GM21367 (cell line): ENCODE data around the gene HYAL1.
"Not testable (repeated sequence)": the region's sequence is repeated elsewhere in the genome, so short reads cannot be mapped to it uniquely, and the experiment has no call there.

Source experiments
- ATAC-seq: cut with Tn5 transposase; IDR thresholded peaks from one replicate; pipeline ENCODE4 v1.9.1; 2021; ENCODE audit not compliant: unreplicated experiment

HYAL1 gene

DNA sequence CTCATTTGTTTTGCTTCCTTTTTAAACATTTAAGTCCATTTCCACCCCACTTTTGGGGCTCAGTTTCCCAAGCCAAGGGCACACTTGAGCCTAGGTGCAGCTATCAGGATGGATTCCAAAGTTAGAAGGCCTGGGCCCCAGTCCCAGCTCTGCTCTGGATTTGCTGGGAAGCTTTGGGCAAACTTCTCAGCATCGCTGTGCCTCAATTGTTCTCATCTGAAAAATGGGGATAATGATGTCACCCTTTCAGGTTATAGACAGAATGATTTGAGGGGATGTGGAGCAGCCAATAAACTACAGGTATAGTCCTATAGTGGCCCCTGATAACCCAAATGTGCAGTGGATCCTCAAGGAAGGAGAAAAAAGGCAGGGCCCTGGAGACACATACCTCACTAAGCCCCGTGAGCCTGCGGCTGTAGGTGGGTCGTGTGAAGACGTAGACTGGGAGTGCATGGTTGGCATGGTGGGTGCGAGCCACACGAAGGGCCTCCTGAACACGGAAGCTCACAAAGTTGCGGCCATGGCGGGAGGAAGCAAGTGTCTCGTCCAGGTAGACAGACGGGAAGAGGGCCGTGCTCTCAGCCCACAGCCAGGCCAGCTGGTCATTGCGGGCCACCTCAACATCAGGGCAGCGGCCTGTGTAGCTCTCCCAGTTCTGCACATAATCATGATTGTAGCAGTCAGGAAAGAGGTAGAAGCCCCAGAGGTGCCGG is 16.0 kb upstream of the HYAL1 start:
- ATAC-seq: no peak

DNA sequence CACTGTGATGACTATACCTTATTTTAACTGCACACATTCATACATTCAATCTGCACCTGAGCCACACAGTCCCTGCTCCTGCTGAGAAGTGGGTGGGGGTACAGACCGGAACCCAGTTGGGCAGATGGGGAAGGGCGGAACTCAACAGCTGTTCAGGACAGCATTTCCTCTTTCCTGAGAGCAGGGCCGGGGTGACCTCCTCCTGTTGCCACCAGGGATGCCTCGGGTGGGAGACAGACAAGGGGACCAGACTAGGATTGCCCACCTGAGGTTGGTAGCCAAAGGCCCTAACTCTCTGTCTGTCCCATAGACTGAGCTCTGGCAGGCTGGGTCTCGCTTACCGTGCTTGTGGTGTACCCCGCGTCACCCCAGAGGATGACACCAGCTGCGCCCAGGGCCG is 15.2 kb upstream of the HYAL1 start:
- ATAC-seq: no peak

DNA sequence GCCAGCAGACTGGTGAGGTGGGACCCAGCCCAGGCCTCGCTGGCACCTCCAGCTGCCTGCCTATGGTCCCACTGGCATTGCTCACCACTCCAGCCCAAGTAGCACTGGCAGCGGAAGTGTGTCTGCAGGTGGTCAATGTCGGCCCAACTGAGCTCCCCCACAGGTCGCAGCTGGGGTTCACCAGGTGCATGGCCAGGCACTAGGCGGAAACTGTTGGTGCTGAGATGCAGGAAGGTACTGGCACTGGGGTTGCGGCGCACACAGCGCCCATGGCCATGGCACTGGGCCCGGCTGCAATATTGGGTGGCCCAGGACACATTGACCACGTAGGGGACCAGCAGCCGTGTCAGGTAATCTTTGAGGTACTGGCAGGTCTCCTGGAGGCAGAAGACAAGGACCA is 14.8 kb upstream of the HYAL1 start:
- no peak for ATAC-seq

DNA sequence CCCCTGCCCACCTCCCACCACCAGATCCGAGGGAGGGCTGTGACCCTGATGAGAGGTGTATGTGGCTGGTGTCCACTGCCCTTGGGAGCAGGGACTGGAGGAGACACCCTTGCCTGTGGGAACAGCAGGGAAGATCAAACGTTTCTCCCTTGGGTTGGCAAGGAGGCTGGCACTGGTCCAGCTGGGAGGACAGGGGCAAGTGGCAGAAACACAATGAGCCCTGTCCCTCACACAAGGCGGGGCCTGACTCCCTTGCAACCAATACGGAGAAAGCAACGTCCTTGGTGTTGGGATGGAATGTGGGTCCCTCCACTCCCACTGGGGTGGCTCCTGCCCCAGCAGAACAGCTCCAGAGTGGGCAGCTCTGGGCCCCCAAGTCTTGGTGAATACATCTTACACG is 13.9 kb upstream of the HYAL1 start:
- no peak for ATAC-seq

DNA sequence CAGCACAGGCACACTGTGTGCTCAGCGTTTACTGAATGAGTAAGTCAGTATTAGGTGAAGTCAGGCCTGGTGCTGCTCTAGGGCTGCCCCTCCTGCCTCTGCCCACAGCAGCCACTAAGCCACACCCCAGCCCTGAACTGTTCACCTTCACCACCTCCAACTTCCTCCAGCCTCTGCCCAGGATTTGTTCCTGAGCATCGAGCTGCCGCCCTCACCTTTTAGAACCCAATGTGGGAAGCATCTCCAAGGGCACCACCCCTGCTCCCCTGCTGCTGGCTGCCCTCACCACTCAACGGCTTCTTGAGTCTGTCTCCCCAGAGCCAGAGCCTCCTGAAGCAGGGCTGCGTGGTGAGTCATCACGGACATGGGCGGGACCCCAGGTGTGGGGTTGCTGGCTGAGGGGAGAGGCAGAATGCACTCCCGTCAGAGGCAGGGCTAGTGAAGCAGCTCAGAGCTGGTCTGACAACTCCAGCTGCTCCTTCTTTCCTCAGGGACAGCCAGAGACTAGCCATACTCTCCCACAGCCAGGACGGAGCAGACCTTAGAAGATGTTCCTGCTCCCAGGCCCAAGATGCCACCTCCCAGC is 13.4 kb upstream of the HYAL1 start:
- no peak for ATAC-seq

DNA sequence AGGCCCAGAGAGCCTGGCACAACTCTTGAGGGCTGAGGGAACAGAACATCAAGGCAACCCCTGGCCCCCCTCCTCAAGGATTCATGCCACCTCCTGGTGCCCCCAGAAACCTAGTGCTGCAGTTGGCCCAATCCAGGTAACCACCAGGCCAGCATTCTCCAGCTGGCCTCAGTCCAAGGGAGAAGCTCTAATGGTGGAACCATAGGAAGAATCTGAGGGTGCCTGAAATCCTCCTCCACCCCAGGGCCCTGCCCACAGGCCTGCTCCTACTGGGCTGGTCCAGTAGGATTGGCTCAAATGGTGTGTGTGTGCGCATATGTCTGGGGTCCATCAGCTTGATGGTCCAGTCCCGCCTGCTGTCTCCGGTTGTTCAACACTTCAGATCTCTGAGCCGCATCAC is 11.4 kb upstream of the HYAL1 start:
- ATAC-seq: no peak

DNA sequence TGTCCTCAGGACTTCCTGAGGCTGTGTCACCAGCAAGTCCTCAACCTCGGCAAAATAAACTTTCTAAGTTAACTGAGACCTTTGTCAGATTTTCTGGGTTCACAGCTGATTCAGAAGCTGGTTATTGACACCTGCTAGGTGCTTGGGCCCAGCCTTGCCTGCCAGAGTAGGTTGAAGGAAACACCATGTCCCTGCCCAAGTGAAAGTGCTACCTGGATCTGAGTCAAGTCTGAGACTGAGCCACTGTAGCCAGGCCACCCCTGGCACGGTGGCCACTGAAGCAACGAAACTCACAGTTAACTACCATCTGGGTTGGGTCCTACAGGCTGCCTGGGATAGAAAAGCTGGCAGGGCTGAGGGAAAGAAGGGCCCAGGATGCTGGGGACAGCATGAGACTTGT is 11.0 kb upstream of the HYAL1 start:
- ATAC-seq: no peak

DNA sequence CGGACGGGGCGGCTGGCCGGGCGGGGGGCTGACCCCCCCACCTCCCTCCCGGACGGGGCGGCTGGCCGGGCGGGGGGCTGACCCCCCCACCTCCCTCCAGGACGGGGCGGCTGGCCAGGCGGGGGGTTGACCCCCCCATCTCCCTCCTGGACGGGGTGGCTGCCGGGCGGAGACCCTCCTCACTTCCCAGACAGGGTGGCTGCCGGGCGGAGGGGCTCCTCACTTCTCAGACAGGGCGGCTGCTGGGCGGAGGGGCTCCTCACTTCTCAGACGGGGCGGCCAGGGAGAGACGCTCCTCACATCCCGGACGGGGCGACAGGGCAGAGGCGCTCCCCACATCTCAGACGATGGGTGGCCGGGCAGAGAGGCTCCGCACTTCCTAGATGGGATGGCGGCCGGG is 8.7 kb upstream of the HYAL1 start:
- ATAC-seq: not testable (repeated sequence)

DNA sequence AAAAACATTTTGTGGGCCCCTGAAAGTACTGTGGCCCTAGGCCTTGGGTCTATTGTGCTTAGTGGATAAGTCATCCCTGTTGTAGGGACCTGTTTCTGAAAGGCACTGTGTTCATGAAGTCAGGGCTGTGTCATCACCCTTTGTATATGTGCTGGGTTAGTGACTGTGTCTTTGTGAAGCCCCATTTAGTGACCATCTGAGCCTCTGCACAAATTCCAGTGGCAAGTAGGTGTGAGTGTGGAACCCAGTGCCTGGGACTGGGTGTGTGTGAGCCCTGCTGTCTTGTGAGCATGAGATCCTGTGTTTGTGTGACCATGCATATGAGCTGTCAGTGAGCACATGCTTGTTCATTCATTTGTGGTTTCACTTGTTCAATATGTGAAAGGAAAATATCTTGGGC is 1.2 kb upstream of the HYAL1 start:
- no peak for ATAC-seq

DNA sequence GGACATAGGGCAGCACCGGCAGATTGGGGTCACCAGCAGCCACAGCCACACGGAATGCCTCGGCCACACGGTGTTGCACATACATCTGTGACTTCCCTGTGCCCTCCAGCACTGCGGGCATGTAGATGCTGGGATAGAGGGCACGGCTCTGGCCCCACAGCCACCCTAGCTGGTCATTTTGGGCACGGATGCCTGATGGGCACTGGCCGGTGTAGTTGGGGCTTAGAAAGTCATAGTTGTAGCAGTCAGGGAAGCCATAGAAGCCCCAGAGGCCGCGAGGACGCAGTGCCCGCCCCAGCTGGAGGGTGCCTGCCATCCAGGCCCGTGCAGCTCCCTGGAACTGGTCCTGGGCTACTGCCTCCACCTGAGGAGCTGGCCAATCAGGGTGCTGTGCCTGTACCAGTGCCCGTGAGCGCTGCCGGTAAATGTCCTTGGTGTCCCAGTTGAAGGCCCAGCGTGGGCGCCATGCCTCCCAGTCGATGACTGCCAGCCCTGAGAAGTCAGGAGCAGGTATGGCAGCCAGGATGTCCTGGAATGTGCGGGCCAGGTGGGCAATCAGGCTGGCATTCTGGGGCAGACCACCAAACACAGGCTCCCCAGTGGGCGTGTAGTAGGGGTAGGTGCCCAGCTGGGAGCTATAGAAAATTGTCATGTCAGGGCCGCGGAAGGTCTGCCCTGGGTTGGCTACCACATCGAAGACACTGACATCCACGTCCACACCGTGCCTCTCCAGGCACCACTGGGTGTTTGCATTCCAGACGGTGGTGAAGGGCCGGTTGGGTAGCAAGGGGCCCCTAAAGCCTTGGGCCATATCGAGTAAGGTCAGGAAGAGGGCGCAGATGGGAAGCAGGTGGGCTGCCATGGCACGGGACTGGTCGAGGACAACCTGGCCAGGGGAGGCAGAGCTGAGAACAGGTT is 1.0 kb downstream of the HYAL1 start:
- ATAC-seq: no peak

DNA sequence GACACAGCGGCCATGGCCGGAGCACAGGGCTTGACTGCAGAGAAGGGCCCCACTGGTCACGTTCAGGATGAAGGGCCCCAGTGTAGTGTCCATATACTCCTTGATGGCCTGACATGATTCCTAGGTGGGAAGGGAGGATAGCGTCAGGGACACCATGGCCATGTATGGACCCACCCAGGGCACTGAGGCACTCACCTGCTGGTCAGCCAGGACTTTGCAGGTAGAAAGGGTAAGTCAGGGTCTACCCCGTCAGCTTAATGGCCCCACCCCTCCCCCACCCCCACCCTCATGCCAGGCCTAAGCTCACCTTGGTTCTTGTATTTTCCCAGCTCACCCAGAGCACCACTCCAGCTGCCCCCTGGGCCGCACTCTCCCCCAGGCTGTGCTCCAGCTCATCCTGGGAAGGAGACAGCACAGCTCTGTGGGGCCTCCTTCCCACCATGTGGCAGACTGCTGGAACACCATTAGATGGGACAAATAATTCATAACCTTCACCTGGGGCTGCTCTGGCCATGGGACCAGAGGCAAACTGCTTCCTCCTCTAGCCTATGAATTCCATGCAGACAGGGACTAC is 2.6 kb downstream of the HYAL1 start:
- ATAC-seq: no peak

DNA sequence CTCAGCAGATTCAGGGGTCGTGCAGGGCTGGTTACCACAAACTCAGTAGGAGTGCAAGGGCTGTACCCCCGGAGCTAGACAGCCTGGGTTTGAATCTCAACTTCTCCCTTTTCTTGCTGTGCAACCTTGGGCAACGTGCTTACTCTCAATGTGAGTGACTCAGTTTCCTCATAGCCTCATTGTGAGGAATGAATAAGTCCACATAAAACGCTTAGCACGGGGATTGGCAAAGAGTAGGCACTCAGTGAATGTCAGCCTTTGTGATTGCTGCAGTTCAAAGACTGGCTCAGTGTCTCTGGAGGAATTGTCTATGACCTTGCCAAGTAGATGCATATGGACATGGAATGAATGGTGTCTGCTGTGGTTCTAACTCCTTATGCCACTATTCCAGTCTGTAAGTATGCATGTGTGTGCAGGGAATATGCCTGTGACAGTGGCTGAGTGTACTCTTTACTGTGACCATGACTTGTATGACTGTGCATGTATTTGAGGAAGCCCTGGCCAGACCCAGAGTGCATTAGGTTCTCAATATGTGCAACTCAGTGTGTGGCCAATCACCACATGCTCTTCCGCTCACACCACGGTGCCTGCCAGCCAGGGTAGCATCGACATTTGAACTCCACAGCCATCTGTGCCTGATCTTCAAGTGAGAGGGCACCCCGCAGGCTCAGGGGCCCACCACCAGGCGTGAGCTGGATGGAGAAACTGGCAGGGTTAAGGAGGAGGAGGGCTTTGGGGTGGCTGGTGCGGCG is 3.3 kb downstream of the HYAL1 start:
- ATAC-seq: no peak

DNA sequence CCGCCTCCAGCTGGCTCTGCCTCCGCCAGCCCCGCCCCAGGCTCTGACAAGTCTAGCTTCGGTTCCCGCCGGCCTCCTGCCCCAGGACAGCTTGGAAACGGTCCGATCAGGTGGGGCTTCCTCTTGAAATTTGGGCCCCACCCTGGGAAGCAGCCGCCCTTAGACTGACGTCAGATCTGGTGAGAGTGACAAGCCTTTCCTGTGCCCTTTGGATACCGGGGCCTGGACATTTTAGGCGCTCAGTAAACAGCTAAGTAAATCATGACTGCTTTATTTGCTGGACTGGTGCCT is 3.8 kb downstream of the HYAL1 start:
- ATAC-seq: no peak

DNA sequence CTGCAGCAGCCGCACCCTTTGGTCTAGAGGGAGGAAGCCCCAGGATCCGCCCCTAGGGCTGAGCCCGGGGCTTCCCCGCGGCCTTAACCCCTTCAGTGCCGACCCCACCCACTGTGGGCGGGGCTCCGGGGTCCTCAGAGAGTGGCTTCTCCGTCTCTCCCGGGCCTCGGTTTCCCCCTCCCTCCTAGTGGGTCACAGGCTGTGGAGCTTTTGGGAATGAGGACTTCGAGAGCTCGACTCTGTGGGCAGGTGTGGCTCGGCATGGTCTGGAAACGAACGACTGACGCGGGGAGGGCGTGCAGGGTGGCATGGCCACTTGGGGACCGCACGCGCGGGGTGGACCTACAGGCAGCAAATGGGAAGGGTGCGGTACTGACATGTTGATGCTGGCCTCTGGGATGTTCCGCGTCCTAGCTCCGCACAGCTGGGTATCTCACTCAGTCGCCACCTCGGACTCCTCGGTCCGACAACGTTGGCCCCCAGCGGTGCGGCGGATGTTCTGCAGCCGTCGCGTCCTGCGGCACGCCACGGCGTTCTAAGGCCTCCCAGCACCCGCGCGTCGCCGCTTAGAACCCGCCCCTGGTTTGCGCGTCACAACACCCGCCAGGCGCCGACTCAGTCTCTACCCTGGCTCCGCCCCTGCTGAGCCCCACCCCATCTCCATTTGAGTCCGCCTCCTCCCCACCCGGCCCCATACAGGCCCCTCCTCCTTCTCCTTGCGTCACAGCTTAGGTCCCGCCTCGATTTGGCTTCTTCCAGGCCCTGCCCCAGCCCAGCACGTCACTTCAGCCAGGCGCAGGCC is 4.3 kb downstream of the HYAL1 start, which contains the start of the genes HYAL3 and NAA80:
HYAL3 (minus strand) TSS at position 570 of the 802 bp plus-strand sequence. CDS start 3,803 bp downstream, outside the sequence.
NAA80 (minus strand) TSS at position 570 of the 802 bp plus-strand sequence. CDS start 1,942 bp downstream, outside the sequence.
- peak; percentile 74 for ATAC-seq

DNA sequence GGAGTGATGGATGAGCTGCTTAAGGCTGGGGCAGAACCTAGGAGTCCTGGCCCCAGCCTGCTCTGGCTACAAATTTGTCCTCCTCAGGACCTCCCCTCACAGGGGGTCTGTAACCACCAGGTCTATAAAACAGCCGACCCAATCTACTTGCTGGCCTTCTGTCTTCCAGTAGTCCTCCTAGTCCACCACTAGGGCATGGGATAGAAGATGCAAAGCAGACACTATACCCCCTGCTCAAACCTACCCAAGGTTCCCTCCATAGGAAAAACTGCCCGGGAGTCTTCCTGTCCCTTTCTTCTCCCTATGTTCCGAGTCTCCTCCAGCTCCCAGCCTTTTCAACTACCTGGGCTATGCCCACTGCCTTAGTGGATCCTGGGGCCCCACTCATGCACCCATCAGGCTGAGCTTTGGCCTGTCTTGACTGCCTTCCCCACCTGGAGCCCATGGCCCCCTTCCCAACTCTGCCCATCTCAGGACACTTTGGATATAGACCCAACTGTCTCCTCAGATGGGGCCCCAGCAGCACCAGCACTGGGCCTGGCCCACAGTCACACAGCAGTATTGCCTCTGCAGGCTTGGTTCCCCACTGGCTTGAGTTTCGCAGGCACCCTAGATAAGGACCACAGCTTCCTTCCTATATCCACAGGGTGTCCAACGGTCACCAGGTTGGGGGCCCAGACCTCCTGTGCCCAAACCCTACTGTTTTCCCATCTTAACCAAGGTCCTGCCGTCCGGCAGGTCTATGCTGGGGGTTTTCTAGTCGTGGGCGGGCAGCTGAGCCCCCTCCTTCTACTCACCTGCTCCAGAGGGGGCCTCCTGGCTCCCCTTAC is 5.3 kb downstream of the HYAL1 start:
- no peak for ATAC-seq

DNA sequence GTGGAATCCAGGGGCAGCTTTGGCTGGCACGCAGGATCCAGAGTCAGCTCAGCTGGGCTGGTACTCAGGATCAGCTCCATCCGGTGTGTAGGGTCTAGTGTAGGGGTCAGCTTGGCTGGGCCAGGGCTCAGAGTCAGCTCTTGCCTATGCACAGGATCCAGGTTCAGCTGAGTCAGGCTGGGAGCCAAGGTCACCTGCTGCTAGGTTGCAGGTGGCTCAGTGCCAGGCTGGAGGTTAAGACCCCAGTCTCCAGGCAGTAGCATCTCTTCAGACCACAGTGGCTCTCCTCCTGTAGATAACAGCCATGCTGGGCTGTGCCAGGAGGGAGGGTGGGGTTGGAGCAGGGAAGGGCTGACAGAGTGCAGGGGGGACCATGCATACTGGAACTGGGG is 6.0 kb downstream of the HYAL1 start:
- ATAC-seq: no peak

DNA sequence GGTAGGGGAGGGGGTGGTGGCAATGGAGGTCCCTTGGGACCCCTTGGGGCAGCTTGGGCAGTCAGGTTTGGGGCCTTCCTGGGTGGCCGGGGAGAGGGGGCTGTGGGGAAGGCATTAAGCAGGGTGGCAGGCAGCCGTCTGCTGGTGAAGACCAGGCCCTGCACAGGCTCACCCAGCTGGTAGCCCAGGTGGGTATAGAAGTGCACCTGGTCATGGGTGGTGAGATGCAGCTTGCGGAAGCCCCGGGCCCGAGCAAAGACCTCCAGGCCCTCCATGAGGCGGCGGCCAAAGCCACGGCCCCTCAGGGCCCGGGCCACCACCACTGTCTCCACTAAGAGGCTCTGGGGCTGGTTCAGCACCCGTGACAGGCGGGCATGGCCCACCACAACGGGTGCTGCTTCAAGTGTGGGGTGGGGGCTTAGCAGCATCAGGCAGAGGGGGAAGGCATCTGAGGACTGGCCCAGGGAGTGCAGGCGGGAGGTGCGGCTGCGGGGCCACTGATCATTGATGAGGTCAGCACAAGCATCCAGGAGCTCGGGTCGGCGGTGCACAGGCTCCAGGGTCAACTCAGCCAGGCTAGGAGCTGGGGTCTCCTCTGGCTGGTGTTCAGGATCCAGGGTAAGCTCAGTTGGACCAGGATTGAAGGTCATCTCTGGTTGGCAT is 6.5 kb downstream of the HYAL1 start:
- ATAC-seq: no peak

DNA sequence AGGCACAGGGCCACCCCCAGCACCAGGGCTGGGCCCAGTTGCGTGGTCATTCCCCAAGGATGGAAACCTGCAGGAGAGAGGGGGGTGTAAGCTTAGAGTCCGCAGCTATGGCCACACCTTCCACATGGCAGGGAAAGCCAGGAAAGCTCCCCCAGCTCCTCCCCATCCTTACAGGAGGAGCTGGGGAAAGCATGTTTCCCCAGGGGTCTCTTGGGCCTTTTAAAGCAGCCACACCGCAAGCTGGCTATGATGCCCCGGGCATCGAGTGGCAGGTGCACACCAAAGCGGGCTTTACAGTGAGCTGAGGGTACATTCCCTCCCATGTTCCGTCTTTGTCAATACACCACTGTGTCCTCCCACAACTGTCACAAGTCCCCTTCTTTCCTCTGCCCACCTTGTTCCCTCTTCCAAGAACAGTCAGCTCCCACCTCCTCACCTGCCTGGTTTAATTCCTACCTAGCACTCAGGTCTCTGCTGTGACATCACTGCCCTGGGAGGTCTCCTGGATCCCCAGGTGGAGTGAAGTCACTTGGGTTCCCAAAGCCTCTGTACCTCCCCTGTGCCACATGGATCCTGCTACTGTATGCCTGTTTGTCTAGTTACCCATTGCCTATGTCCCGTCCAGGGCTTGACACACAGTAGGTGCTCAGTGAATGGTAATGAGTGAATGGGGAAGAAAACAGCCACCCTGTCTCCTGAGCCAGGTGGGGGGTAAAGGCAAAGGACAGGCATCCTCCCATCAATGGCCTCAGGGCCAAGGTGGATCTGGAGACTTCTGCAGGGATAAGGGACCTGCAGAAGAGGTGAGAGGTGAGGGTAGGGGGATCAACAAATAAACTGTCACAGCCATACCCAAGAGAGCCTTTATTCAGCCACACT is 7.6 kb downstream of the HYAL1 start:
- no peak for ATAC-seq
